Small intestine (tissue), 4 donors: Measurements from ENCODE around the gene RCC1. TPM values are rescaled to one million over a fixed set of nuclear protein-coding genes. Genes with fewer than 3 reads are reported as not detected.

ENCODE experiments used
- polyA plus RNA-seq, 4 donors: library from polyadenylated mRNA; stranded (reverse) in 3 of 4; unstranded in 1 of 4; fragments of 200-250 nt in 3 of 4; fragments of 120-200 nt in 1 of 4; gene quantifications; one replicate each; pipeline versions ENCODE4 v1.2.1 to v1.2.3, GENCODE V29; 2013
- donor health status: healthy with polysubstance abuse.
- donor health status: Bipolar disorder and iron deficiency.
- donor health status: healthy.

The RCC1 gene
- polyA plus RNA-seq, 4 donors, result 31.1 to 69.5 (median 36.6) TPM

Other genes starting within 250 kb of the RCC1 start
- 10 to 100 TPM; 16.8 to 42.1 (median 30.4) TPM for gene SESN2, start 246.5 kb upstream of the RCC1 start, polyA plus RNA-seq
- gene MED18, start 177.0 kb upstream of the RCC1 start, polyA plus RNA-seq, result 10 to 100 TPM; 24.6 to 39.4 (median 28.3) TPM
- gene PHACTR4, start 136.3 kb upstream of the RCC1 start, polyA plus RNA-seq, result 10 to 100 TPM; 15.9 to 39.1 (median 26.0) TPM
- gene TRNAU1AP, start 47.0 kb downstream of the RCC1 start, polyA plus RNA-seq, result 10 to 100 TPM; 16.3 to 25.9 (median 21.3) TPM
- gene RAB42, start 86.2 kb downstream of the RCC1 start, polyA plus RNA-seq, result 10 to 100 TPM in 1 of 4 donors, 1 to 10 TPM in 3; 1.7 to 28.1 (median 4.8) TPM
- 10 to 100 TPM; 18.9 to 32.7 (median 28.9) TPM for gene TAF12, start 137.0 kb downstream of the RCC1 start, polyA plus RNA-seq
- gene RNU11, start 142.6 kb downstream of the RCC1 start, polyA plus RNA-seq, result not detected
- 10 to 100 TPM in 1 of 4 donors, 1 to 10 TPM in 3; 2.5 to 13.7 (median 6.0) TPM for gene GMEB1, start 162.7 kb downstream of the RCC1 start, polyA plus RNA-seq
- gene YTHDF2, start 230.9 kb downstream of the RCC1 start, polyA plus RNA-seq, result 10 to 100 TPM; 39.1 to 59.0 (median 43.8) TPM